Activated CD8-positive, alpha-beta memory T cell treated with anti-CD3 and anti-CD28 coated beads for 4 hours (primary cell): ENCODE results near the gene PPP1R2.
"Not testable (repeated sequence)": the region's sequence is repeated elsewhere in the genome, so short reads cannot be mapped to it uniquely, and the experiment has no call there.

ENCODE experiments used
- DNase-seq, 2 donors: peaks; one replicate each; pipeline ENCODE4 v3.0.0-alpha.2; 2020; ENCODE audit warnings: low read depth in 2 of 2

Gene PPP1R2

GRCh38 chr3:195539479-195539878 lies 3.6 kb downstream of the PPP1R2 start:
- DNase-seq = no peak

GRCh38 chr3:195537995-195538394 lies 5.1 kb downstream of the PPP1R2 start:
- DNase-seq = no peak

- no peak for DNase-seq
Observed at GRCh38 chr3:195535293-195535692, 7.8 kb downstream of the PPP1R2 start.

- DNase-seq = no peak
Observed at GRCh38 chr3:195532834-195533233, 10.3 kb downstream of the PPP1R2 start.

GRCh38 chr3:195532345-195532744 lies 10.8 kb downstream of the PPP1R2 start:
- DNase-seq = no peak

- no peak for DNase-seq
Observed at GRCh38 chr3:195531683-195532082, 11.4 kb downstream of the PPP1R2 start.

GRCh38 chr3:195526492-195526891 lies 16.6 kb downstream of the PPP1R2 start:
- DNase-seq = no peak

- DNase-seq = no peak
Observed at GRCh38 chr3:195524171-195524896, 18.8 kb downstream of the PPP1R2 start.

GRCh38 chr3:195522254-195523023 lies 20.7 kb downstream of the PPP1R2 start:
- DNase-seq = no peak

GRCh38 chr3:195517030-195517429 lies 26.1 kb downstream of the PPP1R2 start:
- no peak for DNase-seq

GRCh38 chr3:195514610-195515235 lies 28.4 kb downstream of the PPP1R2 start:
- not testable (repeated sequence) for DNase-seq

- no peak for DNase-seq
Observed at GRCh38 chr3:195512798-195513345, 30.3 kb downstream of the PPP1R2 start.

- no peak for DNase-seq
Observed at GRCh38 chr3:195511136-195511535, 32.0 kb downstream of the PPP1R2 start.

GRCh38 chr3:195508185-195508584 lies 34.9 kb downstream of the PPP1R2 start:
- DNase-seq = no peak

GRCh38 chr3:195475614-195476013 lies 67.5 kb downstream of the PPP1R2 start:
- DNase-seq = no peak

- DNase-seq = not testable (repeated sequence)
Observed at GRCh38 chr3:195475116-195475515, 68.0 kb downstream of the PPP1R2 start.

- DNase-seq = no peak
Observed at GRCh38 chr3:195468841-195469240, 74.3 kb downstream of the PPP1R2 start.

- DNase-seq = no peak
Observed at GRCh38 chr3:195468391-195468776, 74.7 kb downstream of the PPP1R2 start.

GRCh38 chr3:195467641-195468390 lies 75.3 kb downstream of the PPP1R2 start:
- DNase-seq = no peak

GRCh38 chr3:195466251-195466650 lies 76.9 kb downstream of the PPP1R2 start:
- no peak for DNase-seq
